Measurements from ENCODE around the gene CLK3. TPM values are rescaled to one million over a fixed set of nuclear protein-coding genes. Genes with fewer than 3 reads are reported as not detected.

CLK3 gene
- total RNA-seq, 1 donor from 2014 or later, result 76.0 TPM

DNA sequence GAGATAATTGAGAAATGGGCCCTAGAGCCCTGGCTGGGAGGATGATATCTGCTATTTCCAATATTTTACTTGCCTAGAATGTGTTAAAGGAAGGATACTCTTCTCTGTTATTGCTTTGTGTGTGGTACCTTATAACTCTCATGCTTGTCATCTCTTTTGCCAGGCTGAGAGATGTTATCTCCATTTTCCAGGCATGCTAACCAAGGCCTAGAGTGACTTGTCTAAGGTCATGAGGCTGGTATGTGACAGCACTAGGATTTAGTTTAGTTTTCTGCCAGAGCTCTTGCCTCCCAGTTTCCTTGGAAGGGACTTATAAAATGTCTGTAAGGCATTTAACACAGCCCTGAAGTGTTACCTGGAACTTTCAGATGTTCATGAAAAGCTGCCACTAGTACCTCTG lies 1.4 kb downstream of the CLK3 start:
- no peak for DNase-seq (ENCODE audit: low spot score, unreplicated experiment)
- peaks cover 12% of the 10 kb centered on the region for H3K4me1 Mint-ChIP-seq (ENCODE audit: low read depth)
- H3K4me3 Mint-ChIP-seq (ENCODE audit: low read depth), result peak overlapping the region; percentile 88
- no peaks in the 10 kb centered on the region for H3K9me3 Mint-ChIP-seq (ENCODE audit: low read depth)
- peaks cover 6% of the 10 kb centered on the region for H3K27me3 Mint-ChIP-seq
- H3K27ac Mint-ChIP-seq, result peak overlapping the region; percentile 95
- TF ChIP-seq, protein P1, sequence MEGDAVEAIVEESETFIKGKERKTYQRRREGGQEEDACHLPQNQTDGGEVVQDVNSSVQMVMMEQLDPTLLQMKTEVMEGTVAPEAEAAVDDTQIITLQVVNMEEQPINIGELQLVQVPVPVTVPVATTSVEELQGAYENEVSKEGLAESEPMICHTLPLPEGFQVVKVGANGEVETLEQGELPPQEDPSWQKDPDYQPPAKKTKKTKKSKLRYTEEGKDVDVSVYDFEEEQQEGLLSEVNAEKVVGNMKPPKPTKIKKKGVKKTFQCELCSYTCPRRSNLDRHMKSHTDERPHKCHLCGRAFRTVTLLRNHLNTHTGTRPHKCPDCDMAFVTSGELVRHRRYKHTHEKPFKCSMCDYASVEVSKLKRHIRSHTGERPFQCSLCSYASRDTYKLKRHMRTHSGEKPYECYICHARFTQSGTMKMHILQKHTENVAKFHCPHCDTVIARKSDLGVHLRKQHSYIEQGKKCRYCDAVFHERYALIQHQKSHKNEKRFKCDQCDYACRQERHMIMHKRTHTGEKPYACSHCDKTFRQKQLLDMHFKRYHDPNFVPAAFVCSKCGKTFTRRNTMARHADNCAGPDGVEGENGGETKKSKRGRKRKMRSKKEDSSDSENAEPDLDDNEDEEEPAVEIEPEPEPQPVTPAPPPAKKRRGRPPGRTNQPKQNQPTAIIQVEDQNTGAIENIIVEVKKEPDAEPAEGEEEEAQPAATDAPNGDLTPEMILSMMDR (IDR thresholded peaks at IDR 0.05; ENCODE audit: unreplicated experiment), result no peak
- H3K36me3 Mint-ChIP-seq (ENCODE audit: insufficient read depth), result peaks cover 10% of the 10 kb centered on the region

DNA sequence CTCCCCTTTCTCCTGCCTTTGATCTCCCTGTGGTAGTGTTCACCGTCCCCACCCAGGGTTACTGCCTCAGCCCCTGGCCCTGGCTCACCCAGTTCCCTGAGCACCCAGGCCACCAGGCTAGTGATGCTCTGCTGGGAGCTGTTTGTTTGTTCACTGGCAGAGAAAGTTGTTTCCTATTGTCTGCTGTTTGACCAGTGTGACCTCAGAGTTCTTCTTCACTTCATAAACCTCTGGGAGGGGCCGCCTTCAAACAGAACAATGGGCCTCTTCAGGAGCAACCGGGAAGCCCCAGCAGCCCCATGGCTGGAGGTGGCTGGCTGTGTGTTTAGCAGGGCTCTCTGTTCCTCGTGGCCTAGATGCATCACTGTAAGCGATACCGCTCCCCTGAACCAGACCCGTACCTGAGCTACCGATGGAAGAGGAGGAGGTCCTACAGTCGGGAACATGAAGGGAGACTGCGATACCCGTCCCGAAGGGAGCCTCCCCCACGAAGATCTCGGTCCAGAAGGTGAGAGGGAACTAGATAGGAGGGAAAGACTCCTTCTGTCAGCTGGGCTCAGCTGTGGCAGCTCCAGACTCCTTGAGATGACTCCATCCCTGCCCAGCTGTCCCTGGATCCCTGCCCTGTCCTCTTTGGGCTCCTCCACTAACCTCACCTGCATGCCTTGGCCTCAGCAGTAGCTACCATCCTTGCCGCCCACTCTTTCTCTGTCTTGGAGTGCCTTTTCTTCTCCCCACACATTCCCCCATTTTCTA lies 3.4 kb downstream of the CLK3 start:
- no peak overlapping the region for H3K4me3 Mint-ChIP-seq (ENCODE audit: low read depth)
- H3K36me3 Mint-ChIP-seq (ENCODE audit: insufficient read depth), result peaks cover 14% of the 10 kb centered on the region
- no peak for DNase-seq (ENCODE audit: low spot score, unreplicated experiment)
- no peaks in the 10 kb centered on the region for H3K27me3 Mint-ChIP-seq
- peaks cover 12% of the 10 kb centered on the region for H3K4me1 Mint-ChIP-seq (ENCODE audit: low read depth)
- H3K27ac Mint-ChIP-seq, result peak overlapping the region; percentile 79
- TF ChIP-seq, protein P1 (IDR thresholded peaks at IDR 0.05; ENCODE audit: unreplicated experiment), result no peak
- H3K9me3 Mint-ChIP-seq (ENCODE audit: low read depth), result no peaks in the 10 kb centered on the region

DNA sequence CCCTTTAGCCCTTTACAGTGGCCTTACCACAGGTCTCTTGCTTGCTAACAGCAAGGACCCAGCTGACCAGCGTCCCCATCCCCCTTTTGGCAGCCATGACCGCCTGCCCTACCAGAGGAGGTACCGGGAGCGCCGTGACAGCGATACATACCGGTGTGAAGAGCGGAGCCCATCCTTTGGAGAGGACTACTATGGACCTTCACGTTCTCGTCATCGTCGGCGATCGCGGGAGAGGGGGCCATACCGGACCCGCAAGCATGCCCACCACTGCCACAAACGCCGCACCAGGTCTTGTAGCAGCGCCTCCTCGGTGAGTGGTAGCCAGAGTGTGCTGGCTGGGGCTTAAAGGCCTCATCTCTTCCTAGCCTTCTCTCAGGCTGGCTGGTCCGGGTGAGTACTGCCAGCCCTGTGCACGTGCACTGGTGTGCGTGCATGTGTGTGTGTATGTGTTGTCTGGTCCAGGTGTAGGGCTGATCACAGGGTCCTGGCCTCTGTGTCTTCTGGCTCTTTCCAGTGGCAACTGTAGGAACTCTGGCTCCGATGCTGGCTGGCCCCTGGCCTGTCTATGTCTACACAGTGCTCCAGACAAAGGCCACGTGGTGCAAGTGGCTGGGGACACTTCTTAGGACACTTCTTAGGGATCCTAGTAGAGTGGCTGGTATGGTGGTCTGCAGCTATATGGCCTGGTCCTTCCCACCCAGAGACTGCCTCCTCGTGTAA lies 4.4 kb downstream of the CLK3 start:
- Mint-ChIP-seq H3K27ac (peak overlapping the region; percentile 68), H3K4me1 (ENCODE audit: low read depth) (peaks cover 12% of the 10 kb centered on the region), H3K9me3 (ENCODE audit: low read depth) (no peaks in the 10 kb centered on the region), H3K36me3 (ENCODE audit: insufficient read depth) (peaks cover 17% of the 10 kb centered on the region), H3K27me3 (no peaks in the 10 kb centered on the region), H3K4me3 (ENCODE audit: low read depth) (no peak overlapping the region)
- DNase-seq (ENCODE audit: low spot score, unreplicated experiment), result no peak
- TF ChIP-seq, protein P1 (IDR thresholded peaks at IDR 0.05; ENCODE audit: unreplicated experiment), result no peak

DNA sequence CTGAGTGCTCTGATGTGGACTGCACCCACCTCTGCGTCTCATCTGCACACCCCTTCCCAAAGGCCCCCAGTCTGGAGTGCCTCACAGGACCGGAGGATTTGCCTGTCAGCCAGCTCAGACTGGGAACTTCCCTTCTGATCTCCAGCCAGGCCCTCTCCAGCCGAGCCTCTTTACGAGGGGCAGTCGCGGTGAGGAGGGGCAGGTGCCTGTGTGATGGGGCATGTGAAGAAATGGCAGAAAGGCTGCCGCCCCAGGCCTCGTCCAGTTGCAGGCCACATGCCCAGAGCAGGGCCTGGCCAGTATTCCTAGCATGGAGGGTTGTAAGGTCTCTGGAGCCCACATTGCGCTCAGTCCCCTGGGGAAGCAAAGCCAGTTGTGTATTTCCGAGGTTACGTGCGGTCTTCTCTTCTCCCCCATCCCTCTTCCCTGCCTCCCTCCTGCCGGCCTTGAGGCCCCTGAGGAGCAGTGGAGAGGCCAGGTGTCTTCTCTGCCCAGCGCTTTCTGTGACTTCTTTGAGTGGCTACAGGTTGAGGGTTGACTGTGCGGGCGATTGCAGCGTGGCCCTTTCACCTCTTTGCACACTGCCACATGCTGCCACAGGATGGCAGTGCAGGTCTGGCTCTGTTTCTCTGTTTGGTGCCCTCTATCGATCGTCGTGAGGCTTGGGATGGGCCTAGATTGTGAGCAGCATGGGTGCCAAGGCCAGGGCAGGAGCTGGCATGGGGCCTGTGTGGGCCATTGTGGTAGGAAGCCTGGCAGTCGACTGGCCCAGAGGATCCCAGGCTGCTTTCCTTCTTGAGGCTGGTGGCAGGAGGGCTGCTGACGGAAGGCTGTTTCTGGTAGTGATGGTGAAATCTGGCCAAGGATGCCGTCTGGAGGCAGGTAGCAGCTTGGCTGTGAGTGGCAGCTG lies 5.3 kb downstream of the CLK3 start:
- peaks cover 20% of the 10 kb centered on the region for H3K36me3 Mint-ChIP-seq (ENCODE audit: insufficient read depth)
- no peak overlapping the region for H3K4me3 Mint-ChIP-seq (ENCODE audit: low read depth)
- H3K9me3 Mint-ChIP-seq (ENCODE audit: low read depth), result no peaks in the 10 kb centered on the region
- H3K27me3 Mint-ChIP-seq, result no peaks in the 10 kb centered on the region
- DNase-seq (ENCODE audit: low spot score, unreplicated experiment), result peak; percentile 29
- peak overlapping the region; percentile 62 for H3K27ac Mint-ChIP-seq
- TF ChIP-seq, protein P1 (IDR thresholded peaks at IDR 0.05; ENCODE audit: unreplicated experiment), result peak; percentile 70
- H3K4me1 Mint-ChIP-seq (ENCODE audit: low read depth), result peaks cover 12% of the 10 kb centered on the region

DNA sequence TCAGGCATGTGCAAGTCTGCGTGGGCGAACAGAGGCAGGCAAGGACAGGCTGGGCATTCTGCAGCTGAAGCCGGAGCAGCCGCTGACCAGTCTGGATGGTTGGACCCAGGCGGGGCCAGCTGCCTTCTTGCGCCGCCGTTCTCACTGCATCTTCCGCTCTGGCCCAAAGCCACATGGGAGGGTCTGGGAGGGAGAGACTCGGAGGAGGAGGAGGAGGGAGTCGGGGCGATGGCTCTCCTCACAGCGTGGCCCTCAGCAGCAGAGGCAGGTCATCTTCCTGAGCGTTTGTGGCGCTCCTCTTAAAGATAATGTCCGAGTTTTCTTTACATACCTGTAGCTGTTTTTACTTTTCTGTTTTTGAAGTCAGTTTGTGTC lies 5.9 kb downstream of the CLK3 start:
- Mint-ChIP-seq H3K4me1 (ENCODE audit: low read depth) (peaks cover 8% of the 10 kb centered on the region), H3K9me3 (ENCODE audit: low read depth) (no peaks in the 10 kb centered on the region), H3K4me3 (ENCODE audit: low read depth) (no peak overlapping the region), H3K27me3 (no peaks in the 10 kb centered on the region), H3K27ac (peak overlapping the region; percentile 62), H3K36me3 (ENCODE audit: insufficient read depth) (peaks cover 20% of the 10 kb centered on the region)
- DNase-seq (ENCODE audit: low spot score, unreplicated experiment), result no peak
- TF ChIP-seq, protein P1 (IDR thresholded peaks at IDR 0.05; ENCODE audit: unreplicated experiment), result no peak

Data from progenitor cell of endocrine pancreas (in vitro differentiated cells).